ENCODE data around the gene INTS1. TPM values are rescaled to one million over a fixed set of nuclear protein-coding genes. Genes with fewer than 3 reads are reported as not detected.

The INTS1 gene
- polyA plus RNA-seq, 2 of the 4 experiments (the other 2 are of a cell fraction): 14.6 to 48.1 TPM

DNA sequence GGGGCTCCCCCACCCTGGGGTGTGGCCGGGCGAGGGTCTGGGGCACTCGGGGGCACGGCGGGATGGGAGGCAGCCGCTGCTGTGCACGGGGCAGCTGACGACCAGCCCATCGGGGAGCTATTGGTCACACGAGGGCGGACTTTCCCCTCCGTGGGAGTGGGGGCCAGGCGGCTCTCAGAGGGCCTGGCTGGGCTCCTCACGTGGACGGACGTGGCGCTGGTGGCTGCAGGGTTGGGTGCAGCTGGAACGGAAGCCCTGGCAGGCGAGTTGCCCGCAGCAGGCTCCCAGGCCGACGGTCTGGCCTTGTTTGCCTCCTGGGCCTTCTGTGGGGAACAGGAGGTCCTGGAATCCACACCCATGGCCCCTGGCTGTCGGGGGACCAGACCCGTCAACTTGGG, 59.3 kb downstream of the INTS1 start:
- 91% methylated on average over 18 of the region's 24 CpGs for WGBS (ENCODE audit: missing lambda C conversion rate)
- TF ChIP-seq RCOR1 (IDR thresholded peaks at IDR 0.05; ENCODE audit: low read depth, low read length): no peak
- TF ChIP-seq, protein P1, sequence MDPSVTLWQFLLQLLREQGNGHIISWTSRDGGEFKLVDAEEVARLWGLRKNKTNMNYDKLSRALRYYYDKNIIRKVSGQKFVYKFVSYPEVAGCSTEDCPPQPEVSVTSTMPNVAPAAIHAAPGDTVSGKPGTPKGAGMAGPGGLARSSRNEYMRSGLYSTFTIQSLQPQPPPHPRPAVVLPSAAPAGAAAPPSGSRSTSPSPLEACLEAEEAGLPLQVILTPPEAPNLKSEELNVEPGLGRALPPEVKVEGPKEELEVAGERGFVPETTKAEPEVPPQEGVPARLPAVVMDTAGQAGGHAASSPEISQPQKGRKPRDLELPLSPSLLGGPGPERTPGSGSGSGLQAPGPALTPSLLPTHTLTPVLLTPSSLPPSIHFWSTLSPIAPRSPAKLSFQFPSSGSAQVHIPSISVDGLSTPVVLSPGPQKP (IDR thresholded peaks at IDR 0.05; ENCODE audit: low read depth, low read length): no peak
- TF ChIP-seq POLR2AphosphoS2 (conservative IDR thresholded peaks at IDR 0.05; ENCODE audit: low read length): no peak
- no peak for TF ChIP-seq ESRRA (IDR thresholded peaks at IDR 0.05; ENCODE audit: borderline replicate concordance, low read length)
- TF ChIP-seq NPAS2 (CRISPR knock-in tag; IDR thresholded peaks at IDR 0.05; ENCODE audit: borderline replicate concordance): no peak
- TF ChIP-seq EHF (CRISPR knock-in tag; IDR thresholded peaks at IDR 0.05): no peak
- no peak for TF ChIP-seq HOXB5 (CRISPR knock-in tag; IDR thresholded peaks at IDR 0.05)
- TF ChIP-seq GATA3 (IDR thresholded peaks at IDR 0.05; ENCODE audit: borderline replicate concordance): no peak
- TF ChIP-seq EP300 (IDR thresholded peaks at IDR 0.05): no peak
- TF ChIP-seq, protein P2, sequence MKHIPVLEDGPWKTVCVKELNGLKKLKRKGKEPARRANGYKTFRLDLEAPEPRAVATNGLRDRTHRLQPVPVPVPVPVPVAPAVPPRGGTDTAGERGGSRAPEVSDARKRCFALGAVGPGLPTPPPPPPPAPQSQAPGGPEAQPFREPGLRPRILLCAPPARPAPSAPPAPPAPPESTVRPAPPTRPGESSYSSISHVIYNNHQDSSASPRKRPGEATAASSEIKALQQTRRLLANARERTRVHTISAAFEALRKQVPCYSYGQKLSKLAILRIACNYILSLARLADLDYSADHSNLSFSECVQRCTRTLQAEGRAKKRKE (CRISPR knock-in tag; IDR thresholded peaks at IDR 0.05; ENCODE audit: low read depth): no peak
- TF ChIP-seq, protein P3, sequence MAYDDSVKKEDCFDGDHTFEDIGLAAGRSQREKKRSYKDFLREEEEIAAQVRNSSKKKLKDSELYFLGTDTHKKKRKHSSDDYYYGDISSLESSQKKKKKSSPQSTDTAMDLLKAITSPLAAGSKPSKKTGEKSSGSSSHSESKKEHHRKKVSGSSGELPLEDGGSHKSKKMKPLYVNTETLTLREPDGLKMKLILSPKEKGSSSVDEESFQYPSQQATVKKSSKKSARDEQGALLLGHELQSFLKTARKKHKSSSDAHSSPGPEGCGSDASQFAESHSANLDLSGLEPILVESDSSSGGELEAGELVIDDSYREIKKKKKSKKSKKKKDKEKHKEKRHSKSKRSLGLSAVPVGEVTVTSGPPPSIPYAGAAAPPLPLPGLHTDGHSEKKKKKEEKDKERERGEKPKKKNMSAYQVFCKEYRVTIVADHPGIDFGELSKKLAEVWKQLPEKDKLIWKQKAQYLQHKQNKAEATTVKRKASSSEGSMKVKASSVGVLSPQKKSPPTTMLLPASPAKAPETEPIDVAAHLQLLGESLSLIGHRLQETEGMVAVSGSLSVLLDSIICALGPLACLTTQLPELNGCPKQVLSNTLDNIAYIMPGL (CRISPR knock-in tag; IDR thresholded peaks at IDR 0.05; ENCODE audit: borderline replicate concordance): no peak
- TF ChIP-seq FOXS1 (CRISPR knock-in tag; IDR thresholded peaks at IDR 0.05): no peak
- TF ChIP-seq SMC3 (IDR thresholded peaks at IDR 0.05): no peak
- TF ChIP-seq, protein P4, sequence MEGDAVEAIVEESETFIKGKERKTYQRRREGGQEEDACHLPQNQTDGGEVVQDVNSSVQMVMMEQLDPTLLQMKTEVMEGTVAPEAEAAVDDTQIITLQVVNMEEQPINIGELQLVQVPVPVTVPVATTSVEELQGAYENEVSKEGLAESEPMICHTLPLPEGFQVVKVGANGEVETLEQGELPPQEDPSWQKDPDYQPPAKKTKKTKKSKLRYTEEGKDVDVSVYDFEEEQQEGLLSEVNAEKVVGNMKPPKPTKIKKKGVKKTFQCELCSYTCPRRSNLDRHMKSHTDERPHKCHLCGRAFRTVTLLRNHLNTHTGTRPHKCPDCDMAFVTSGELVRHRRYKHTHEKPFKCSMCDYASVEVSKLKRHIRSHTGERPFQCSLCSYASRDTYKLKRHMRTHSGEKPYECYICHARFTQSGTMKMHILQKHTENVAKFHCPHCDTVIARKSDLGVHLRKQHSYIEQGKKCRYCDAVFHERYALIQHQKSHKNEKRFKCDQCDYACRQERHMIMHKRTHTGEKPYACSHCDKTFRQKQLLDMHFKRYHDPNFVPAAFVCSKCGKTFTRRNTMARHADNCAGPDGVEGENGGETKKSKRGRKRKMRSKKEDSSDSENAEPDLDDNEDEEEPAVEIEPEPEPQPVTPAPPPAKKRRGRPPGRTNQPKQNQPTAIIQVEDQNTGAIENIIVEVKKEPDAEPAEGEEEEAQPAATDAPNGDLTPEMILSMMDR (IDR thresholded peaks at IDR 0.05): no peak
- TF ChIP-seq, protein P5, sequence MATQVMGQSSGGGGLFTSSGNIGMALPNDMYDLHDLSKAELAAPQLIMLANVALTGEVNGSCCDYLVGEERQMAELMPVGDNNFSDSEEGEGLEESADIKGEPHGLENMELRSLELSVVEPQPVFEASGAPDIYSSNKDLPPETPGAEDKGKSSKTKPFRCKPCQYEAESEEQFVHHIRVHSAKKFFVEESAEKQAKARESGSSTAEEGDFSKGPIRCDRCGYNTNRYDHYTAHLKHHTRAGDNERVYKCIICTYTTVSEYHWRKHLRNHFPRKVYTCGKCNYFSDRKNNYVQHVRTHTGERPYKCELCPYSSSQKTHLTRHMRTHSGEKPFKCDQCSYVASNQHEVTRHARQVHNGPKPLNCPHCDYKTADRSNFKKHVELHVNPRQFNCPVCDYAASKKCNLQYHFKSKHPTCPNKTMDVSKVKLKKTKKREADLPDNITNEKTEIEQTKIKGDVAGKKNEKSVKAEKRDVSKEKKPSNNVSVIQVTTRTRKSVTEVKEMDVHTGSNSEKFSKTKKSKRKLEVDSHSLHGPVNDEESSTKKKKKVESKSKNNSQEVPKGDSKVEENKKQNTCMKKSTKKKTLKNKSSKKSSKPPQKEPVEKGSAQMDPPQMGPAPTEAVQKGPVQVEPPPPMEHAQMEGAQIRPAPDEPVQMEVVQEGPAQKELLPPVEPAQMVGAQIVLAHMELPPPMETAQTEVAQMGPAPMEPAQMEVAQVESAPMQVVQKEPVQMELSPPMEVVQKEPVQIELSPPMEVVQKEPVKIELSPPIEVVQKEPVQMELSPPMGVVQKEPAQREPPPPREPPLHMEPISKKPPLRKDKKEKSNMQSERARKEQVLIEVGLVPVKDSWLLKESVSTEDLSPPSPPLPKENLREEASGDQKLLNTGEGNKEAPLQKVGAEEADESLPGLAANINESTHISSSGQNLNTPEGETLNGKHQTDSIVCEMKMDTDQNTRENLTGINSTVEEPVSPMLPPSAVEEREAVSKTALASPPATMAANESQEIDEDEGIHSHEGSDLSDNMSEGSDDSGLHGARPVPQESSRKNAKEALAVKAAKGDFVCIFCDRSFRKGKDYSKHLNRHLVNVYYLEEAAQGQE (IDR thresholded peaks at IDR 0.05): no peak
- no peak for TF ChIP-seq KDM1A (IDR thresholded peaks at IDR 0.05; ENCODE audit: low read depth)
- no peak for TF ChIP-seq HOXA7 (CRISPR knock-in tag; IDR thresholded peaks at IDR 0.05)
- Histone ChIP-seq H3K4me1 (peaks cover 7% of the 10 kb centered on the region; the same call in 2 of the 3 replicates), H3K4me3 (no peak overlapping the region), H3K27ac (no peak overlapping the region), H3K9me3 (no peaks in the 10 kb centered on the region), H3K4me2 (no peak overlapping the region)
- no peak for ATAC-seq
- no peak for DNase-seq (ENCODE audit: low read depth in 1 of 2, low spot score in 1 of 2)
- no peak for FAIRE-seq
- CTCF ChIA-PET: interaction anchor here (0.8 to 1.3 kb wide), 3 partner anchors 12 to 32 kb away, joined by 3 to 6 read pairs (median 4); no protein-coding TSS in a partner anchor
- POLR2A ChIA-PET: no interaction called here

Data from A549 (cell line).